ENCODE measurements around the gene ACACA.

The ACACA gene

DNA sequence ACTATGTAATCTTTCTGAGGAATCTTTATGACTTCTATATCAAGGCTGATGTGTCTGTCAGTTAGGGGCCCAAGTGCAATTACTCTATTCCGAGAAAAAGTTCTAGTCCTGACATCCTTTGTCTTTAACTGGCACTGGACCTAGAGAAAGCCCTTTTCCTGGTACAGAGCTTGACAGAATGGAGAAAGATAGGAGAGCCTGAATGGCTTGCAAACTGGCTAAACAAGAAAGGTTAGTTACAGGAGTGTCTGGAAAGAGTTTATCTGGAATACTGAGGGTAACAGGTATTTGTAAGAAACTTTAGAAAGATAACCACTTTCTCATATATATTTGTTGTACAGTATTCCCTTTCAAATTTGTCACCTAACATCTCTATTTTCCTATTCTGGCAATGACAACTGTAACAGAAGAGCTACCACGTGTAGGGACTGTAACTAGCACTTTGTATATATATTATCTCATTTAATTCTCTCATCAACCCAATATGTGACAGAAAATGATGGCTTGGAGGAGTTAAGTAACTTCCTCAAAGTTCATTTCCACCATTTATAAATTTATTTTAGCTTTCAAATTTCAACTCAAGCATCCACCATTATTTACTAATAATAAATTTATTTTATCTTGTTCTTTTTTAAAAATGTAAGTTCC lies 128.3 kb downstream of the ACACA start:
- no peaks in the 10 kb centered on the region for H3K79me2 ChIP-seq (ENCODE audit: control insufficient read depth, low read length)
- H3K4me1 ChIP-seq (ENCODE audit: control insufficient read depth, low read length) = no peaks in the 10 kb centered on the region; the same call in 1 of the 2 replicates
- H3K4me3 ChIP-seq (ENCODE audit: low read length) = no peak overlapping the region
- TF ChIP-seq, protein P1, sequence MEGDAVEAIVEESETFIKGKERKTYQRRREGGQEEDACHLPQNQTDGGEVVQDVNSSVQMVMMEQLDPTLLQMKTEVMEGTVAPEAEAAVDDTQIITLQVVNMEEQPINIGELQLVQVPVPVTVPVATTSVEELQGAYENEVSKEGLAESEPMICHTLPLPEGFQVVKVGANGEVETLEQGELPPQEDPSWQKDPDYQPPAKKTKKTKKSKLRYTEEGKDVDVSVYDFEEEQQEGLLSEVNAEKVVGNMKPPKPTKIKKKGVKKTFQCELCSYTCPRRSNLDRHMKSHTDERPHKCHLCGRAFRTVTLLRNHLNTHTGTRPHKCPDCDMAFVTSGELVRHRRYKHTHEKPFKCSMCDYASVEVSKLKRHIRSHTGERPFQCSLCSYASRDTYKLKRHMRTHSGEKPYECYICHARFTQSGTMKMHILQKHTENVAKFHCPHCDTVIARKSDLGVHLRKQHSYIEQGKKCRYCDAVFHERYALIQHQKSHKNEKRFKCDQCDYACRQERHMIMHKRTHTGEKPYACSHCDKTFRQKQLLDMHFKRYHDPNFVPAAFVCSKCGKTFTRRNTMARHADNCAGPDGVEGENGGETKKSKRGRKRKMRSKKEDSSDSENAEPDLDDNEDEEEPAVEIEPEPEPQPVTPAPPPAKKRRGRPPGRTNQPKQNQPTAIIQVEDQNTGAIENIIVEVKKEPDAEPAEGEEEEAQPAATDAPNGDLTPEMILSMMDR (IDR thresholded peaks at IDR 0.05; ENCODE audit: low read depth, low read length, poor library complexity, severe bottlenecking) = no peak
- no peak for TF ChIP-seq EZH2phosphoT487 (IDR thresholded peaks at IDR 0.05; ENCODE audit: borderline replicate concordance, low read length)
- peaks cover 78% of the 10 kb centered on the region for H3K36me3 ChIP-seq (ENCODE audit: control insufficient read depth, low read length)
- H3K27ac ChIP-seq (ENCODE audit: low read depth, low read length) = no peak overlapping the region
- no peak overlapping the region for H3K4me2 ChIP-seq (ENCODE audit: low read length)
- H3F3A ChIP-seq (ENCODE audit: control insufficient read depth, insufficient read depth) = no peaks in the 10 kb centered on the region
- no peaks in the 10 kb centered on the region for H4K20me1 ChIP-seq (ENCODE audit: control insufficient read depth, insufficient read depth, low read depth, low read length)
- H3K27me3 ChIP-seq (ENCODE audit: control insufficient read depth, low read length) = no peaks in the 10 kb centered on the region
- no peaks in the 10 kb centered on the region for H3K9me2 ChIP-seq (replicated peaks; ENCODE audit: control insufficient read depth, low read length)
- no peaks in the 10 kb centered on the region for H3K9me3 ChIP-seq (ENCODE audit: control insufficient read depth, insufficient read depth, low read length)

DNA sequence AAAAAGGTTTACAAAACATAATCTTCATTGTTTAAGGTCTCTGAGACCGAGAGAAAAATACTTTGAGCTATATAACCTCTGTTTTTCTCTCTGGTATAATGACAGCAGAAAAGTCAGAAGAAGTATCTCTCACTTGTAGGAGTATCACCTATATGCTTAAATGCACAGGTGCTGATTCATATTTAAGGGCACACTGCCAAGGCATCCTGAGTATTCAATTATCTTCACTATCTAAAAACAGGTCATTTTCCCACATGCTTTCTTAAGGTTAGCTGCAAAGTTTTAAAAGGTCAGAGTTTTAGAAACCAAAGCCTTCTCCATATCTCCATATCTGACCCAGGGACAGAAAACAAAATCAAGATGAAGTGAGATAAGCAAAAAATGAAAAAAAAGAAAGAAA lies 130.2 kb downstream of the ACACA start:
- Histone ChIP-seq H4K20me1 (ENCODE audit: control insufficient read depth, insufficient read depth, low read depth, low read length) (no peaks in the 10 kb centered on the region), H3K9me3 (ENCODE audit: control insufficient read depth, insufficient read depth, low read length) (no peaks in the 10 kb centered on the region)

DNA sequence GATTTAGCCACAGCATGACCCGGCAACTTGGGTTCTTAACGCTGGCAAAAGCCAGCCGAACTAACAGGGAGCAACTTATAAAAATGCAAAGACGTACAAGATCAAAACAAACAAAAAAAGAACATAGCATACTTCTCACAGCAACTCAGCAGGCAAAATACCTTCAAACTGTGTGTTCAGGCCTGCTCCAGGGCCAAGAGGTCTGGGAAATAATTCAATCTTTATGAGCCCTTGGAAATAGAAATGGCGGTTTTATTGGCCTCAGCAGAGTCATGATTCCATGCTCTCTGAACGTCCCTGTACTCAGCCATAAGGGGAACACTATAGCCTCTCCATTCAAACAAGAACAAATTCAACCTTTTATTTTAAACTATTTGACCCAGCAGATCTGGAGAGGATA lies 132.2 kb downstream of the ACACA start:
- Histone ChIP-seq H3K4me1 (ENCODE audit: control insufficient read depth, low read length) (no peaks in the 10 kb centered on the region; the same call in 1 of the 2 replicates), H3K9me2 (replicated peaks; ENCODE audit: control insufficient read depth, low read length) (no peaks in the 10 kb centered on the region), H3K4me2 (ENCODE audit: low read length) (no peak overlapping the region), H3K79me2 (ENCODE audit: control insufficient read depth, low read length) (no peaks in the 10 kb centered on the region), H4K20me1 (ENCODE audit: control insufficient read depth, insufficient read depth, low read depth, low read length) (no peaks in the 10 kb centered on the region), H3K36me3 (ENCODE audit: control insufficient read depth, low read length) (peaks cover 84% of the 10 kb centered on the region), H3K27ac (ENCODE audit: low read depth, low read length) (no peak overlapping the region), H3K9me3 (ENCODE audit: control insufficient read depth, insufficient read depth, low read length) (no peaks in the 10 kb centered on the region), H3K27me3 (ENCODE audit: control insufficient read depth, low read length) (no peaks in the 10 kb centered on the region), H3F3A (ENCODE audit: control insufficient read depth, insufficient read depth) (peaks cover 2% of the 10 kb centered on the region; the same call in 1 of the 2 replicates), H3K4me3 (ENCODE audit: low read length) (no peak overlapping the region)
- TF ChIP-seq EZH2phosphoT487 (IDR thresholded peaks at IDR 0.05; ENCODE audit: borderline replicate concordance, low read length) = no peak
- TF ChIP-seq, protein P1 (IDR thresholded peaks at IDR 0.05; ENCODE audit: low read depth, low read length, poor library complexity, severe bottlenecking) = no peak

More for the DNA sequence above, 130.2 kb downstream of the ACACA start:
- H3K4me3 ChIP-seq (ENCODE audit: low read length) = no peak overlapping the region
- H3K36me3 ChIP-seq (ENCODE audit: control insufficient read depth, low read length) = peaks cover 77% of the 10 kb centered on the region
- no peaks in the 10 kb centered on the region for H3K27me3 ChIP-seq (ENCODE audit: control insufficient read depth, low read length)
- no peaks in the 10 kb centered on the region for H3K79me2 ChIP-seq (ENCODE audit: control insufficient read depth, low read length)
- H3K4me1 ChIP-seq (ENCODE audit: control insufficient read depth, low read length) = no peaks in the 10 kb centered on the region; the same call in 1 of the 2 replicates
- TF ChIP-seq, protein P1 (IDR thresholded peaks at IDR 0.05; ENCODE audit: low read depth, low read length, poor library complexity, severe bottlenecking) = no peak
- no peak for TF ChIP-seq EZH2phosphoT487 (IDR thresholded peaks at IDR 0.05; ENCODE audit: borderline replicate concordance, low read length)
- no peak overlapping the region for H3K27ac ChIP-seq (ENCODE audit: low read depth, low read length)
- no peaks in the 10 kb centered on the region for H3K9me2 ChIP-seq (replicated peaks; ENCODE audit: control insufficient read depth, low read length)
- H3F3A ChIP-seq (ENCODE audit: control insufficient read depth, insufficient read depth) = peaks cover 2% of the 10 kb centered on the region; the same call in 1 of the 2 replicates
- no peak overlapping the region for H3K4me2 ChIP-seq (ENCODE audit: low read length)

Measured in DOHH2 (cell line).